DND-41 (cell line): ENCODE data around the gene GPR34.

ENCODE experiments used
- CTCF ChIP-seq: IDR thresholded peaks from 2 replicates; pipeline ENCODE4 v1.5.1; 2012; ENCODE audit warnings: borderline replicate concordance, low read length, moderate library complexity, mild to moderate bottlenecking; ENCODE audit not compliant: poor library complexity, severe bottlenecking; ENCODE audit errors: extremely low read depth
- EZH2 ChIP-seq: IDR thresholded peaks from 3 replicates; pipeline ENCODE4 v1.6.1; 2012; ENCODE audit warnings: borderline replicate concordance, low read depth, mild to moderate bottlenecking, moderate library complexity, low read length, inconsistent platforms; ENCODE audit not compliant: severe bottlenecking

- no peak for TF ChIP-seq CTCF
- no peak for TF ChIP-seq EZH2
These were observed 48.3 kb downstream of the GPR34 start for GRCh38 chrX:41737065-41737464.
